ENCODE data around the gene ZNF678. TPM values are rescaled to one million over a fixed set of nuclear protein-coding genes. Genes with fewer than 3 reads are reported as not detected.

The ZNF678 gene
- total and polyA plus RNA-seq, 2 of the 8 experiments (the other 6 are each of a cell fraction or from before 2014, with no cell fraction given), result 6.9 to 28.3 TPM

DNA sequence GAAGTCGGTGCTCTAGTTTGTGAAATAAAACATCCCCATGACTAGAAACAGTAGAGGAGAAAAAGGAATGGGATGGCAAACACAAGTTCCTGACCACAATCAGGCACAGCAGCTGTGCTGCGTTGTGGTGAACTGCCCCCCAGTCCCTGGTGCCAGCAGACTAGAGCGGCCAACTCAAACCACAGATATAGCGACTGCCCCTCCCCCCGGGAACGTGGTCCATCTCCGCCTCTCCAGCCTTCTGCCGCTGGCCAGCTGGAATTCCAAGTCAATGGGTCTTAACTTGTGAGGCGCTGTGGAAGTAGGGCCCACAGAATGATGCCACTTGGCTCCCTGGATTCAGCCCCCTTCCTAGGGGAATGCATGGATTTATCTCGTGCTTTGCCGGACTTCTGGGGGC lies 41.6 kb upstream of the ZNF678 start:
- Histone ChIP-seq H3K56ac (replicated peaks; ENCODE audit: insufficient read length, low read depth, low read length) (no peak overlapping the region), H2BK20ac (ENCODE audit: low read length) (no peak overlapping the region), H3K23ac (ENCODE audit: insufficient read length) (no peak overlapping the region), H2BK12ac (ENCODE audit: low read depth, low read length) (no peak overlapping the region), H3K4me3 (ENCODE audit: extremely low read depth in 1 of 4, insufficient read depth in 2 of 4, low read depth in 3 of 4, low read length in 4 of 4) (no peak overlapping the region), H4K5ac (ENCODE audit: insufficient read length, low read depth, low read length) (no peak overlapping the region), H4K91ac (replicated peaks; ENCODE audit: insufficient read length, low read length) (no peak overlapping the region), H3K4ac (replicated peaks; ENCODE audit: insufficient read length, low read depth, low read length) (no peak overlapping the region), H2AK5ac (ENCODE audit: low read depth, low read length) (no peak overlapping the region), H3K27ac (ENCODE audit: low read depth, low read length) (no peak overlapping the region), H3K9ac (replicated peaks in 1 of 4; ENCODE audit: extremely low read depth in 1 of 4, low read depth in 3 of 4, low read length in 3 of 4) (no peak overlapping the region), H3K27me3 (replicated peaks in 1 of 4; ENCODE audit: control insufficient read depth in 3 of 4, extremely low read depth in 1 of 4, insufficient read depth in 3 of 4, low read length in 3 of 4) (no peaks in the 10 kb centered on the region), H2BK15ac (ENCODE audit: low read length) (no peak overlapping the region), H3K79me2 (ENCODE audit: control insufficient read depth in 1 of 2, insufficient read depth in 2 of 2, low read length in 2 of 2) (no peaks in the 10 kb centered on the region), H2BK5ac (ENCODE audit: low read depth, low read length) (no peak overlapping the region), H2AFZ (ENCODE audit: low read length) (no peak overlapping the region), H3K36me3 (ENCODE audit: control insufficient read depth in 2 of 4, insufficient read depth in 4 of 4, low read length in 3 of 4) (no peaks in the 10 kb centered on the region), H3K9me3 (ENCODE audit: insufficient read depth in 2 of 2, low read depth in 1 of 2, low read length in 1 of 2) (peaks cover 0 to 9% of the 10 kb centered on the region in 2 experiments; a peak in 2 of 4 replicates), H3K23me2 (ENCODE audit: low read depth, low read length) (no peaks in the 10 kb centered on the region), H2BK120ac (replicated peaks; ENCODE audit: low read depth, low read length) (no peak overlapping the region), H3K79me1 (ENCODE audit: low read depth, low read length) (no peaks in the 10 kb centered on the region), H3K14ac (ENCODE audit: insufficient read length) (no peak overlapping the region), H4K8ac (ENCODE audit: extremely low read depth, insufficient read depth, low read length) (no peak overlapping the region), H3K4me1 (replicated peaks in 1 of 4; ENCODE audit: control insufficient read depth in 3 of 4, insufficient read depth in 4 of 4, low read length in 3 of 4) (no peaks in the 10 kb centered on the region), H3K4me2 (ENCODE audit: insufficient read depth in 1 of 2, low read depth in 2 of 2, low read length in 2 of 2) (no peak overlapping the region), H4K20me1 (replicated peaks in 1 of 2; ENCODE audit: control insufficient read depth in 1 of 2, insufficient read depth in 2 of 2, low read length in 2 of 2) (no peaks in the 10 kb centered on the region), H3K18ac (ENCODE audit: extremely low read depth, low read length) (no peak overlapping the region)
- ChIA-PET POLR2A (ENCODE audit: partially characterized antibody) (no interaction called here), CTCF (ENCODE audit: partially characterized antibody) (interaction anchor here (1.0 to 1.1 kb wide), 2 partner anchors 57 to 209 kb away, joined by 3 read pairs; no protein-coding TSS in a partner anchor)
- TF ChIP-seq TEAD4 (IDR thresholded peaks at IDR 0.05; ENCODE audit: low read depth, low read length) (no peak), CREB1 (IDR thresholded peaks at IDR 0.05) (no peak)
- DNase-seq (ENCODE audit: low read depth in 1 of 2, low spot score in 2 of 2) (no peak), FAIRE-seq (no peak)
- WGBS, 2 experiments (ENCODE audit: extremely low coverage in 1 of 2, insufficient coverage in 1 of 2, insufficient read length in 1 of 2, insufficient replicate concordance in 2 of 2, low coverage in 1 of 2, low lambda C conversion rate in 2 of 2, missing lambda C conversion rate in 1 of 2), result 89% methylated on average over 11 of the region's 11 CpGs; no CpG with 5 or more reads in 1 of the 2 experiments

Data from H1 (cell line).